ENCODE measurements around the gene NCEH1. TPM values are rescaled to one million over a fixed set of nuclear protein-coding genes. Genes with fewer than 3 reads are reported as not detected.

NCEH1 gene
- polyA plus RNA-seq, 1 donor: 4.1 TPM

GRCh38 chr3:172585954-172586353, 124.9 kb downstream of the NCEH1 start:
- no peak overlapping the region for H3K27ac ChIP-seq (ENCODE audit: low read length)

GRCh38 chr3:172582712-172583111, 128.2 kb downstream of the NCEH1 start:
- Histone ChIP-seq H3K36me3 (ENCODE audit: control insufficient read depth, insufficient read depth, low read length) (no peaks in the 10 kb centered on the region), H3K27me3 (ENCODE audit: control insufficient read depth, insufficient read depth, low read length) (no peaks in the 10 kb centered on the region), H3K4me1 (ENCODE audit: control insufficient read depth, insufficient read depth, low read length) (peaks cover 24% of the 10 kb centered on the region), H3K27ac (ENCODE audit: low read length) (no peak overlapping the region), H3K9me3 (ENCODE audit: control insufficient read depth, low read depth, low read length) (no peaks in the 10 kb centered on the region), H3K4me3 (ENCODE audit: low read length) (no peak overlapping the region)
- no CpG with 5 or more reads among the region's 1 CpG for WGBS (ENCODE audit: insufficient coverage, low lambda C conversion rate)
- no peak for DNase-seq

More at GRCh38 chr3:172585954-172586353, 124.9 kb downstream of the NCEH1 start:
- Histone ChIP-seq H3K36me3 (ENCODE audit: control insufficient read depth, insufficient read depth, low read length) (no peaks in the 10 kb centered on the region), H3K4me3 (ENCODE audit: low read length) (no peak overlapping the region), H3K4me1 (ENCODE audit: control insufficient read depth, insufficient read depth, low read length) (peaks cover 11% of the 10 kb centered on the region), H3K27me3 (ENCODE audit: control insufficient read depth, insufficient read depth, low read length) (no peaks in the 10 kb centered on the region), H3K9me3 (ENCODE audit: control insufficient read depth, low read depth, low read length) (no peaks in the 10 kb centered on the region)
- WGBS (ENCODE audit: insufficient coverage, low lambda C conversion rate): 100% methylated on average over 2 of the region's 4 CpGs
- no peak for DNase-seq

DNA sequence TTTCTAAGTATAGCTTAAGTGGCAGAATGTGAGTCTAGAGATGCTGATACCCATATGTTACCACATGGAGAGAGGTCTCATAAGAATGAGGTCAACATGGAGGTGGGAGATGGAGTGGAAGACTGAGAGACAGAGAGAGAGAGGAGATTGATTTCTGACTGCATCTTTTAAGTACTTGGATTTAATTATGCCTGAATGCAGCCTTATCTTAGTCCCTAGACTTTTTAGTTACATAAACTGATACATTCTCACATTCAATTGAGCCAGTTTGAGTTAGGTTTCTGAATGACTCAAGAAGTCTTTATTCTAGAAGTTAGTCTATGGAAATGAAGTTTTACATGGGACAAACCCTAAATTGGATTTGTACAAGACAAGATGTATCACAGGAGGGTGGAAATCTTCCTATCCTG, 129.1 kb downstream of the NCEH1 start:
- H3K4me3 ChIP-seq (ENCODE audit: low read length): no peak overlapping the region
- H3K9me3 ChIP-seq (ENCODE audit: control insufficient read depth, low read depth, low read length): no peaks in the 10 kb centered on the region
- no peaks in the 10 kb centered on the region for H3K27me3 ChIP-seq (ENCODE audit: control insufficient read depth, insufficient read depth, low read length)
- no peaks in the 10 kb centered on the region for H3K36me3 ChIP-seq (ENCODE audit: control insufficient read depth, insufficient read depth, low read length)
- no peak for DNase-seq
- H3K27ac ChIP-seq (ENCODE audit: low read length): no peak overlapping the region
- peaks cover 24% of the 10 kb centered on the region for H3K4me1 ChIP-seq (ENCODE audit: control insufficient read depth, insufficient read depth, low read length)

DNA sequence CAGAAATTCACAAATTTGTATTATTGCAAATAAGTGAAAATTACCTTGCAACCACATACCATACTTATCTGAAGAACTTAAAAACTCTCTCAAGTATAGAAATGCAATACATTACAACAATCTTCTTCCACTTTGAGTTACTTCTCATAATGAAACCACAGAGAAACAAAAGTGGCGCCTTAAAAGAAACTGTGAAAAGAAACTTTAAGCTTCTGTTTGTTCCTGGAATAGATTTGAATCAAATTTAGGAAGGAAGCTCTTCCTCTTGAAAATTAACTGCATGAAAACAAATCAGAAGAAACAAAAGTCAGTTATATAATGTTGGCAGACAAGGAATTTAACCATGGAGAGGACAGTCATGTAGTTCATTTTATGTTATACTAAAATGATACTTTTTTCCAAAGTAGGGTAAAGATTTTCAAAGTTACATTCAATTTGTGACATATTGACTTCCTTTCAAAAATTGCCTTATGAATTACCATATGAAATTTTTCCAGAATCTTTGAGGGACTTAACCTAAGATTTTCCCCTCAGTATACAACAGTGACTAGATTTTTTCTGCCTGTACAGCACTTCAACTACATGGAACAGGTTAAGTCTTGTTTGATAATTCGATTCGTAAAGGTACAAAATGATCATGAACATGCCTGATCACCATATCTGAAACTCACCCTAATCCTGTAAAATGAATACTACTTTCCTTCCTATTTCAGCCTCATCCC, 130.0 kb downstream of the NCEH1 start:
- no peaks in the 10 kb centered on the region for H3K9me3 ChIP-seq (ENCODE audit: control insufficient read depth, low read depth, low read length)
- no CpG with 5 or more reads among the region's 3 CpGs for WGBS (ENCODE audit: insufficient coverage, low lambda C conversion rate)
- H3K4me1 ChIP-seq (ENCODE audit: control insufficient read depth, insufficient read depth, low read length): peaks cover 18% of the 10 kb centered on the region
- H3K27ac ChIP-seq (ENCODE audit: low read length): peak overlapping the region; percentile 80
- H3K27me3 ChIP-seq (ENCODE audit: control insufficient read depth, insufficient read depth, low read length): no peaks in the 10 kb centered on the region
- no peak for DNase-seq
- H3K4me3 ChIP-seq (ENCODE audit: low read length): no peak overlapping the region
- no peaks in the 10 kb centered on the region for H3K36me3 ChIP-seq (ENCODE audit: control insufficient read depth, insufficient read depth, low read length)

Other genes with a start within 250 kb of the NCEH1 start
- gene TNFSF10, start 187.6 kb downstream of the NCEH1 start, polyA plus RNA-seq: 124 TPM
- gene ECT2, start 39.7 kb upstream of the NCEH1 start, polyA plus RNA-seq: 16.2 TPM